Activated naive CD8-positive, alpha-beta T cell (primary cell): ENCODE measurements around the gene ATP9B.

Experiments
- H3K27ac Mint-ChIP-seq: one replicate; pipeline ENCODE4 v1.8.0; 2021; ENCODE audit warnings: mixed read lengths
- H3K27me3 Mint-ChIP-seq: one replicate; pipeline ENCODE4 v1.8.0; 2021; ENCODE audit warnings: mixed read lengths
- H3K36me3 Mint-ChIP-seq: one replicate; pipeline ENCODE4 v1.8.0; 2021; ENCODE audit warnings: mixed read lengths
- H3K4me1 Mint-ChIP-seq: one replicate; pipeline ENCODE4 v1.8.0; 2021; ENCODE audit warnings: low read depth, mixed read lengths
- H3K4me3 Mint-ChIP-seq: one replicate; pipeline ENCODE4 v1.8.0; 2021; ENCODE audit warnings: mild to moderate bottlenecking, mixed read lengths
- H3K9me3 Mint-ChIP-seq: one replicate; pipeline ENCODE4 v1.8.0; 2021; ENCODE audit warnings: low read depth, mixed read lengths

Gene ATP9B

GRCh38 chr18:79187532-79188277, 118.5 kb downstream of the ATP9B start:
- Mint-ChIP-seq H3K36me3 (peaks cover 8% of the 10 kb centered on the region), H3K4me1 (peaks cover 6% of the 10 kb centered on the region), H3K27ac (no peak overlapping the region), H3K4me3 (no peak overlapping the region), H3K9me3 (no peaks in the 10 kb centered on the region), H3K27me3 (no peaks in the 10 kb centered on the region)

GRCh38 chr18:79191418-79191817, 122.2 kb downstream of the ATP9B start:
- Mint-ChIP-seq H3K9me3 (no peaks in the 10 kb centered on the region), H3K27me3 (no peaks in the 10 kb centered on the region), H3K4me3 (no peak overlapping the region), H3K27ac (no peak overlapping the region), H3K4me1 (peaks cover 6% of the 10 kb centered on the region), H3K36me3 (peaks cover 11% of the 10 kb centered on the region)

- no peaks in the 10 kb centered on the region for H3K27me3 Mint-ChIP-seq
- peaks cover 11% of the 10 kb centered on the region for H3K36me3 Mint-ChIP-seq
- no peak overlapping the region for H3K4me3 Mint-ChIP-seq
- no peaks in the 10 kb centered on the region for H3K9me3 Mint-ChIP-seq
- no peak overlapping the region for H3K27ac Mint-ChIP-seq
- peaks cover 6% of the 10 kb centered on the region for H3K4me1 Mint-ChIP-seq
Measured at GRCh38 chr18:79191956-79192355, 122.8 kb downstream of the ATP9B start.

GRCh38 chr18:79193826-79194225, 124.6 kb downstream of the ATP9B start:
- H3K36me3 Mint-ChIP-seq: peaks cover 11% of the 10 kb centered on the region
- H3K4me3 Mint-ChIP-seq: no peak overlapping the region
- H3K27ac Mint-ChIP-seq: no peak overlapping the region
- H3K4me1 Mint-ChIP-seq: no peaks in the 10 kb centered on the region
- H3K9me3 Mint-ChIP-seq: no peaks in the 10 kb centered on the region
- H3K27me3 Mint-ChIP-seq: no peaks in the 10 kb centered on the region

- Mint-ChIP-seq H3K27me3 (no peaks in the 10 kb centered on the region), H3K4me1 (peaks cover 12% of the 10 kb centered on the region), H3K27ac (no peak overlapping the region), H3K4me3 (no peak overlapping the region), H3K9me3 (no peaks in the 10 kb centered on the region), H3K36me3 (peaks cover 12% of the 10 kb centered on the region)
Measured at GRCh38 chr18:79195716-79196683, 126.8 kb downstream of the ATP9B start.

- Mint-ChIP-seq H3K27me3 (no peaks in the 10 kb centered on the region), H3K9me3 (no peaks in the 10 kb centered on the region), H3K4me3 (no peak overlapping the region), H3K4me1 (peaks cover 19% of the 10 kb centered on the region), H3K36me3 (peaks cover 11% of the 10 kb centered on the region), H3K27ac (no peak overlapping the region)
Measured at GRCh38 chr18:79197531-79197930, 128.3 kb downstream of the ATP9B start.

- Mint-ChIP-seq H3K27ac (peak overlapping the region; percentile 51), H3K36me3 (peaks cover 8% of the 10 kb centered on the region), H3K4me1 (peaks cover 32% of the 10 kb centered on the region), H3K4me3 (no peak overlapping the region), H3K9me3 (no peaks in the 10 kb centered on the region), H3K27me3 (no peaks in the 10 kb centered on the region)
Measured at GRCh38 chr18:79199691-79200374, 130.6 kb downstream of the ATP9B start.

- Mint-ChIP-seq H3K36me3 (peaks cover 10% of the 10 kb centered on the region), H3K27me3 (no peaks in the 10 kb centered on the region), H3K27ac (peak overlapping the region; percentile 51), H3K4me3 (no peak overlapping the region), H3K9me3 (no peaks in the 10 kb centered on the region), H3K4me1 (peaks cover 32% of the 10 kb centered on the region)
Measured at GRCh38 chr18:79200546-79201268, 131.5 kb downstream of the ATP9B start.

- Mint-ChIP-seq H3K4me3 (no peak overlapping the region), H3K9me3 (no peaks in the 10 kb centered on the region), H3K27me3 (no peaks in the 10 kb centered on the region), H3K27ac (peak overlapping the region; percentile 30), H3K4me1 (peaks cover 33% of the 10 kb centered on the region), H3K36me3 (peaks cover 16% of the 10 kb centered on the region)
Measured at GRCh38 chr18:79203017-79203605, 133.9 kb downstream of the ATP9B start.

GRCh38 chr18:79204889-79205807, 136.0 kb downstream of the ATP9B start:
- Mint-ChIP-seq H3K4me1 (peaks cover 30% of the 10 kb centered on the region), H3K27me3 (no peaks in the 10 kb centered on the region), H3K9me3 (no peaks in the 10 kb centered on the region), H3K4me3 (no peak overlapping the region), H3K36me3 (peaks cover 12% of the 10 kb centered on the region), H3K27ac (no peak overlapping the region)

- Mint-ChIP-seq H3K27ac (no peak overlapping the region), H3K4me1 (peaks cover 20% of the 10 kb centered on the region), H3K36me3 (peaks cover 8% of the 10 kb centered on the region), H3K27me3 (no peaks in the 10 kb centered on the region), H3K9me3 (no peaks in the 10 kb centered on the region), H3K4me3 (no peak overlapping the region)
Measured at GRCh38 chr18:79206444-79206843, 137.2 kb downstream of the ATP9B start.

GRCh38 chr18:79208906-79209305, 139.7 kb downstream of the ATP9B start:
- Mint-ChIP-seq H3K27ac (no peak overlapping the region), H3K4me3 (no peak overlapping the region), H3K9me3 (no peaks in the 10 kb centered on the region), H3K4me1 (peaks cover 7% of the 10 kb centered on the region), H3K27me3 (no peaks in the 10 kb centered on the region), H3K36me3 (peaks cover 8% of the 10 kb centered on the region)
